ENCODE data around the gene ITM2C. TPM values are rescaled to one million over a fixed set of nuclear protein-coding genes. Genes with fewer than 3 reads are reported as not detected.

The ITM2C gene
- total RNA-seq: 7.9 and 9.0 TPM in 2 replicates

GRCh38 chr2:230864605-230865306 lies at the start of gene ITM2C:
Gene ITM2C, plus strand, starts transcription at chr2:230864942. Its CDS starts 84 bp downstream, at chr2:230865026.

GRCh38 chr2:230924470-230925341 lies 60.0 kb downstream of the ITM2C start, which contains the start of gene GPR55:
Gene GPR55, minus strand, starts transcription at chr2:230925242. Its CDS starts 14,280 bp downstream, at chr2:230910962.

Other genes starting within 250 kb of the ITM2C start
- gene CAB39, start 152.1 kb upstream of the ITM2C start, total RNA-seq: 119 and 149 TPM in 2 replicates
- gene GPR55, start 60.3 kb downstream of the ITM2C start, total RNA-seq: not detected in 2 replicates
- not detected in 2 replicates for gene SPATA3, start 131.2 kb downstream of the ITM2C start, total RNA-seq
- 0.14 TPM in 1 of 2 replicates, not detected in the other for gene C2orf72, start 172.6 kb downstream of the ITM2C start, total RNA-seq
- gene PSMD1, start 191.9 kb downstream of the ITM2C start, total RNA-seq: 76.9 and 109 TPM in 2 replicates

Data from nasal cavity respiratory epithelium epithelial cell of viscerocranial mucosa (primary cell).